ENCODE data around the gene AP3D1. TPM values are rescaled to one million over a fixed set of nuclear protein-coding genes. Genes with fewer than 3 reads are reported as not detected.
A peak's percentile ranks its signal among the peaks of the same experiment; 100 is the strongest.

Gene AP3D1
- total and polyA plus RNA-seq, 9 of the 15 experiments (the other 6 are each of a cell fraction or from before 2014, with no cell fraction given) = 1.2 to 86.1 (median 35.9) TPM

DNA sequence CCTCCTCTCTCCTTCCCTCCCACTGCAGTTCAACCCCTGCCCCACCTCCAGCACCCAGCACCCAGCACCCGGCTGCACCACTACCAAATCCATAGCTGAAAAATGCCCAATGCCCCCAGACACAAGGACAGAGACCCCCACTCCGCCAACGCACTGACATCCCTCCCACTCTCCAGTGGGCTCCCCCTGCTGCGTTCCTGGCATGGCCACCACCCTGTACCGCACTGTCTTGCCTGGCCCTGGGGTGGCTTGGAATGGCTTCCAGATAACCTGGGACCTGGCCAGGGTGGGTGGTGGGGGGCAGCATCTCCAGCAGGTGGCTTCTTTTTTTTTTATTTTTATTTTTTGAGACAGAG, 94.6 kb downstream of the AP3D1 start (continued):
- TF ChIP-seq, protein P1, sequence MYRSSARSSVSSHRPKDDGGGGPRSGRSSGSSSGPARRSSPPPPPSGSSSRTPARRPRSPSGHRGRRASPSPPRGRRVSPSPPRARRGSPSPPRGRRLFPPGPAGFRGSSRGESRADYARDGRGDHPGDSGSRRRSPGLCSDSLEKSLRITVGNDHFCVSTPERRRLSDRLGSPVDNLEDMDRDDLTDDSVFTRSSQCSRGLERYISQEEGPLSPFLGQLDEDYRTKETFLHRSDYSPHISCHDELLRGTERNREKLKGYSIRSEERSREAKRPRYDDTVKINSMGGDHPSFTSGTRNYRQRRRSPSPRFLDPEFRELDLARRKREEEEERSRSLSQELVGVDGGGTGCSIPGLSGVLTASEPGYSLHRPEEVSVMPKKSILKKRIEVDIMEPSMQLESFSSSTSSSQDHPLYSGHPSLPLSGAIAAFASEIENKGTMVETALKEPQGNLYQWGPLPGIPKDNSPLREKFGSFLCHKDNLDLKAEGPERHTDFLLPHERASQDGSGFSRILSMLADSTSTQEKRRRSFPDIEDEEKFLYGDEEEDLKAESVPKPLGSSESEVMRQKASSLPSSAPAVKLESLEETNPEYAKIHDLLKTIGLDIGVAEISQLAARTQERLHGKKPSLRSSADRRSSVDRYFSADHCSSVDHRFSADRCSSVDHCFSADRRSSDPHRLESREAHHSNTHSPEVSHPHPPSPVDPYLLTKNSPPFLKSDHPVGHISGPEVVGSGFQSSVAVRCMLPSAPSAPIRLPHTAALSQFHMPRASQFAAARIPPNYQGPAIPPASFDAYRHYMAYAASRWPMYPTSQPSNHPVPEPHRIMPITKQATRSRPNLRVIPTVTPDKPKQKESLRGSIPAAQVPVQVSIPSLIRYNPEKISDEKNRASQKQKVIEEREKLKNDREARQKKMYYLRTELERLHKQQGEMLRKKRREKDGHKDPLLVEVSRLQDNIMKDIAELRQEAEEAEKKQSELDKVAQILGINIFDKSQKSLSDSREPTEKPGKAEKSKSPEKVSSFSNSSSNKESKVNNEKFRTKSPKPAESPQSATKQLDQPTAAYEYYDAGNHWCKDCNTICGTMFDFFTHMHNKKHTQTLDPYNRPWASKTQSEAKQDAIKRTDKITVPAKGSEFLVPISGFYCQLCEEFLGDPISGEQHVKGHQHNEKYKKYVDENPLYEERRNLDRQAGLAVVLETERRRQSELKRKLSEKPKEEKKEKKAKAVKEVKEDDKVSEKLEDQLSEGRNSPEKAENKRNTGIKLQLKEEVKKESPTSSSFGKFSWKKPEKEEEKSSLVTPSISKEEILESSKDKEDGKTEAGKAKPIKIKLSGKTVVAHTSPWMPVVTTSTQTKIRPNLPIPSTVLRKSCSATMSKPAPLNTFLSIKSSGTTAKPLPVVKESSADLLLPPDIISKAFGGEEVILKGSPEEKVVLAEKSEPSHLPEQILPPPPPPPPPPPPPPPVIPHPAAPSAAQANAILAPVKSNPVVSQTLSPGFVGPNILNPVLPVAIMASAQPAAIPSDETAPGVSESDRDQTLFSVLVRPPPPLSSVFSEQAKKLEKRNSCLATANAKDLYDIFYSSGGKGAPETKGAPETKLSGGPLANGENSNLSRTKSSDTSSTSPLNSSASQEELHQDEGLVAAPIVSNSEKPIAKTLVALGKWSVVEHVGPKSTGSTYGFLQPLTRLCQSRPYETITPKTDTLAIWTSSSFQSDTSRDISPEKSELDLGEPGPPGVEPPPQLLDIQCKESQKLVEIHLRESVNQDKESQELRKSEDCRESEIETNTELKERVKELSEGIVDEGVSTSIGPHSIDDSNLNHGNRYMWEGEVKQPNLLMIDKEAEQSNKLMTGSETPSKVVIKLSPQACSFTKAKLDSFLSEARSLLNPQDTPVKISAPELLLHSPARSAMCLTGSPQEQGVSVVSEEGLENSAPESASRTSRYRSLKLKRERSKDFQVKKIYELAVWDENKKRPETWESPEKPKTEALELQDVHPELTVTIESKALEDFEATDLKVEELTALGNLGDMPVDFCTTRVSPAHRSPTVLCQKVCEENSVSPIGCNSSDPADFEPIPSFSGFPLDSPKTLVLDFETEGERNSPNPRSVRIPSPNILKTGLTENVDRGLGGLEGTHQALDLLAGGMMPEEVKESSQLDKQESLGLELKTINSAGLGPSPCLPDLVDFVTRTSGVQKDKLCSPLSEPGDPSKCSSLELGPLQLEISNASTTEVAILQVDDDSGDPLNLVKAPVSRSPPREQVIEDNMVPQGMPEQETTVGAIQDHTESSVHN (IDR thresholded peaks at IDR 0.05; ENCODE audit: borderline replicate concordance in 1 of 2, low read depth in 1 of 2) = no peak
- TF ChIP-seq ZNF668 (CRISPR knock-in tag; IDR thresholded peaks at IDR 0.05) (0 out of 2 replicates have a peak, but pooled peaks have one; percentile 77), KAT7 (CRISPR knock-in tag; IDR thresholded peaks at IDR 0.05; ENCODE audit: borderline replicate concordance) (no peak), GATAD2B (IDR thresholded peaks at IDR 0.05; ENCODE audit: borderline replicate concordance) (no peak), HDGF (IDR thresholded peaks at IDR 0.05) (peak; percentile 16; the same call in 1 of the 2 replicates), ZNF507 (tag; conservative IDR thresholded peaks at IDR 0.05) (no peak), STAT5A (IDR thresholded peaks at IDR 0.05; ENCODE audit: borderline replicate concordance, low read length) (no peak), ZNF766 (CRISPR knock-in tag; conservative IDR thresholded peaks at IDR 0.05) (no peak), ETS2 (tag; IDR thresholded peaks at IDR 0.05; ENCODE audit: borderline replicate concordance, poor library complexity, severe bottlenecking) (no peak), ZNF778 (CRISPR knock-in tag; IDR thresholded peaks at IDR 0.05) (no peak), TCF7 (IDR thresholded peaks at IDR 0.05; ENCODE audit: borderline replicate concordance) (no peak), PTRF (tag; IDR thresholded peaks at IDR 0.05) (no peak), ERF (CRISPR knock-in tag; IDR thresholded peaks at IDR 0.05) (no peak), HLTF (IDR thresholded peaks at IDR 0.05) (no peak), KLF10 (CRISPR knock-in tag; IDR thresholded peaks at IDR 0.05) (no peak), SLC30A9 (CRISPR knock-in tag; IDR thresholded peaks at IDR 0.05) (no peak), MTF1 (CRISPR knock-in tag; IDR thresholded peaks at IDR 0.05; ENCODE audit: borderline replicate concordance) (no peak), TCF3 (CRISPR knock-in tag; IDR thresholded peaks at IDR 0.05) (no peak)
- TF ChIP-seq, protein P2, sequence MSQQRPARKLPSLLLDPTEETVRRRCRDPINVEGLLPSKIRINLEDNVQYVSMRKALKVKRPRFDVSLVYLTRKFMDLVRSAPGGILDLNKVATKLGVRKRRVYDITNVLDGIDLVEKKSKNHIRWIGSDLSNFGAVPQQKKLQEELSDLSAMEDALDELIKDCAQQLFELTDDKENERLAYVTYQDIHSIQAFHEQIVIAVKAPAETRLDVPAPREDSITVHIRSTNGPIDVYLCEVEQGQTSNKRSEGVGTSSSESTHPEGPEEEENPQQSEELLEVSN (IDR thresholded peaks at IDR 0.05; ENCODE audit: borderline replicate concordance in 1 of 2, extremely low read depth in 1 of 2, insufficient read depth in 1 of 2, insufficient read length in 1 of 2, low read depth in 1 of 2, low read length in 1 of 2, poor library complexity in 1 of 2, severe bottlenecking in 1 of 2) = no peak
- TF ChIP-seq, protein P3, sequence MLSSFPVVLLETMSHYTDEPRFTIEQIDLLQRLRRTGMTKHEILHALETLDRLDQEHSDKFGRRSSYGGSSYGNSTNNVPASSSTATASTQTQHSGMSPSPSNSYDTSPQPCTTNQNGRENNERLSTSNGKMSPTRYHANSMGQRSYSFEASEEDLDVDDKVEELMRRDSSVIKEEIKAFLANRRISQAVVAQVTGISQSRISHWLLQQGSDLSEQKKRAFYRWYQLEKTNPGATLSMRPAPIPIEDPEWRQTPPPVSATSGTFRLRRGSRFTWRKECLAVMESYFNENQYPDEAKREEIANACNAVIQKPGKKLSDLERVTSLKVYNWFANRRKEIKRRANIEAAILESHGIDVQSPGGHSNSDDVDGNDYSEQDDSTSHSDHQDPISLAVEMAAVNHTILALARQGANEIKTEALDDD (IDR thresholded peaks at IDR 0.05) = no peak
